Ascending aorta (tissue), 2 donors: ENCODE data around the gene LDLRAD4. TPM values are rescaled to one million over a fixed set of nuclear protein-coding genes. Genes with fewer than 3 reads are reported as not detected.

Source experiments
- DNase-seq, 2 donors: peaks; one replicate each; pipeline ENCODE4 v3.0.0-alpha.2; 2019; ENCODE audit warnings: low spot score in 2 of 2
- H3K27ac ChIP-seq, 2 donors: fragments of 200-600 bp; sonication (generic); one replicate each; pipeline ENCODE4 v1.5.1; 2016 to 2017; ENCODE audit warnings: mild to moderate bottlenecking in 1 of 2
- H3K27me3 ChIP-seq: fragments of 200-600 bp; sonication (generic); one replicate; pipeline ENCODE4 v1.5.1; 2017
- H3K36me3 ChIP-seq, 2 donors: fragments of 200-600 bp; sonication (generic); one replicate each; pipeline ENCODE4 v1.5.1; 2016
- H3K4me1 ChIP-seq, 2 donors: fragments of 200-600 bp; sonication (generic); one replicate each; pipeline ENCODE4 v1.5.1; 2016 to 2017; ENCODE audit warnings: mild to moderate bottlenecking in 1 of 2
- H3K4me3 ChIP-seq, 2 donors: fragments of 200-600 bp; sonication (generic); one replicate each; pipeline ENCODE4 v1.5.1; 2016 to 2017; ENCODE audit warnings: mild to moderate bottlenecking in 1 of 2
- H3K9me3 ChIP-seq, 2 donors: fragments of 200-600 bp; sonication (generic); one replicate each; pipeline ENCODE4 v1.5.1; 2016
- CTCF ChIP-seq, 3 experiments: fragments of 200-600 bp in 2 of 3; fragments of 450-650 bp in 1 of 3; sonication (generic) in 2 of 3; IDR thresholded peaks; one replicate each; pipeline ENCODE4 v1.5.1; 2016 to 2019; ENCODE audit warnings: antibody characterized with exemption in 3 of 3, mild to moderate bottlenecking in 1 of 3, moderate library complexity in 1 of 3
- intact Hi-C: fragments of 100-400 bp; cut with DNase I; formaldehyde crosslinking; loops from one replicate; pipeline ENCODE4 v1.15.1; 2023
- total RNA-seq: library from RNA; depleted of rRNA; stranded (reverse); fragments of >200 nt; gene quantifications from one replicate; pipeline ENCODE4 v1.1.0, GENCODE V29; 2016

LDLRAD4 gene
- total RNA-seq, 1 donor from 2014 or later, result 21.0 TPM

DNA sequence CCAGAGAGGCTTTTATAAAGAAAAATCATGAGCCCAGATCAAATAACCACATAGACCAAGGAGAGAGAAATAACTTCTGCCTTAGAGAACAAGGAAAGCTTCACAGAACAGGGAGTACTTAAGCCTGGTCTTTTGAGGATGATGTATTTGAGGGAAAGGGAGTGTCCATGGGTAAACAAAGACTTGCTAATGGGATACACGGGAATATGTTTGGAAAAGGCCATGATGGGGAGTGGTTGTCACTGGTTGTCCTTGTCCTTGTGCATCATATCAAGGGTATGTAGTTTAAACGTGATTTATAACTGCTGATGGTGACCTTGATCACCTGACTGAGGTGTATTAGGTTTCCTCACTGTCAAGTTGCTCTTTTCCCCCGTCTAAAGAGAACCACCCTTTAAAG, 337.9 kb downstream of the LDLRAD4 start:
- Histone ChIP-seq H3K9me3 (no peaks in the 10 kb centered on the region), H3K27ac (no peak overlapping the region), H3K4me3 (no peak overlapping the region), H3K4me1 (peaks cover 0 to 4% of the 10 kb centered on the region in 2 donors), H3K27me3 (no peaks in the 10 kb centered on the region), H3K36me3 (no peaks in the 10 kb centered on the region)
- intact Hi-C loops, result loop anchor here (5.0 kb wide), 1 partner anchor 171 kb away; the partner anchor contains the start of genes FAM210A and RNMT
- no peak for DNase-seq
- TF ChIP-seq CTCF (IDR thresholded peaks at IDR 0.05), result no peak

- H3K9me3 ChIP-seq, result no peaks in the 10 kb centered on the region
- no peak overlapping the region for H3K4me3 ChIP-seq
- peaks cover 2 to 8% of the 10 kb centered on the region in 2 donors for H3K4me1 ChIP-seq
- DNase-seq, result no peak
- no peaks in the 10 kb centered on the region for H3K27me3 ChIP-seq
- no peak overlapping the region for H3K27ac ChIP-seq
- intact Hi-C loops, result loop anchor here (5.0 kb wide), 1 partner anchor 169 kb away; the partner anchor contains the start of genes FAM210A and RNMT
- H3K36me3 ChIP-seq, result no peaks in the 10 kb centered on the region
- TF ChIP-seq CTCF (IDR thresholded peaks at IDR 0.05), result peak; percentile 27 to 57 (median 32)
These were observed 339.6 kb downstream of the LDLRAD4 start for GRCh38 chr18:13558124-13558523.

DNA sequence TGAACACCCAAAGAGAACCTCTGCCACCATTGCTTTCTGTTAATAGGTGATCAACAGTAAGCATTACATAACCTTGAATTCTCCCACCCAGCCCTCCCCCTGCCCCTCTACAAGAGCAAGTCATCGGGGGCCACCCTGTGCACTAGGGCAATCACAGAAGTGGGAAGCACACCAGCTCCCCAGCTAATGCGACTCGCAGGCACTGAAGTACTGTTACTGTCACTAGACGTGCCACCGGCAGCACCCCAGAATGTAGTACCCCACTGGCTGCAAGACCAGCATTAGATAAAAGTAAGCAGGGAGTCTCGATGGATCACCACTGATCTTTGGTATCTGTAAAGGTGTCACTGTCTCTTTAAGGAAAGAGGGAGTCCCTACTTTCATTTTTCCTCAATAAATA, 340.2 kb downstream of the LDLRAD4 start:
- Histone ChIP-seq H3K4me3 (no peak overlapping the region), H3K4me1 (peaks cover 3 to 10% of the 10 kb centered on the region in 2 donors), H3K36me3 (no peaks in the 10 kb centered on the region), H3K9me3 (no peaks in the 10 kb centered on the region), H3K27ac (no peak overlapping the region), H3K27me3 (no peaks in the 10 kb centered on the region)
- intact Hi-C loops, result loop anchor here (5.0 kb wide), 1 partner anchor 169 kb away; the partner anchor contains the start of genes FAM210A and RNMT
- DNase-seq, result no peak
- no peak for TF ChIP-seq CTCF (IDR thresholded peaks at IDR 0.05)

- H3K36me3 ChIP-seq, result no peaks in the 10 kb centered on the region
- no peak overlapping the region for H3K4me3 ChIP-seq
- H3K4me1 ChIP-seq, result peaks cover 6 to 17% of the 10 kb centered on the region in 2 donors
- no peak overlapping the region for H3K27ac ChIP-seq
- H3K9me3 ChIP-seq, result no peaks in the 10 kb centered on the region
- no peak for TF ChIP-seq CTCF (IDR thresholded peaks at IDR 0.05)
- no peak for DNase-seq
- intact Hi-C loops, result loop anchor here (5.0 kb wide), 1 partner anchor 168 kb away; the partner anchor contains the start of genes FAM210A and RNMT
- H3K27me3 ChIP-seq, result no peaks in the 10 kb centered on the region
These were observed 341.2 kb downstream of the LDLRAD4 start for GRCh38 chr18:13559754-13560153.

- intact Hi-C loops, result no loop called here
- Histone ChIP-seq H3K4me3 (no peak overlapping the region), H3K9me3 (no peaks in the 10 kb centered on the region), H3K27me3 (no peaks in the 10 kb centered on the region), H3K4me1 (peaks cover 6 to 23% of the 10 kb centered on the region in 2 donors), H3K27ac (no peak overlapping the region), H3K36me3 (no peaks in the 10 kb centered on the region)
- no peak for DNase-seq
- no peak for TF ChIP-seq CTCF (IDR thresholded peaks at IDR 0.05)
These were observed 341.7 kb downstream of the LDLRAD4 start for GRCh38 chr18:13560306-13560705.
